ENCODE data around the gene HHATL. TPM values are rescaled to one million over a fixed set of nuclear protein-coding genes. Genes with fewer than 3 reads are reported as not detected.
A peak's percentile ranks its signal among the peaks of the same experiment; 100 is the strongest.

The HHATL gene
- polyA plus RNA-seq, 3 donors: not detected

GRCh38 chr3:42750834-42751233 is 48.2 kb upstream of the HHATL start:
- Histone ChIP-seq H4K20me1 (ENCODE audit: insufficient read depth, low read length) (no peaks in the 10 kb centered on the region), H3K4me1 (ENCODE audit: control insufficient read depth in 1 of 2, insufficient read depth in 2 of 2, low read length in 2 of 2) (peaks cover 23 to 36% of the 10 kb centered on the region in 2 donors), H2AFZ (ENCODE audit: insufficient read depth, low read depth, low read length, poor library complexity, severe bottlenecking) (no peak overlapping the region), H3K9ac (ENCODE audit: insufficient read depth, low read length, poor library complexity, severe bottlenecking) (no peak overlapping the region), H3K27ac (ENCODE audit: low read depth in 1 of 2, low read length in 2 of 2) (no peak overlapping the region), H3K36me3 (replicated peaks in 1 of 2; ENCODE audit: control insufficient read depth in 1 of 2, insufficient read depth in 2 of 2, low read length in 2 of 2) (no peaks in the 10 kb centered on the region), H3K79me2 (ENCODE audit: insufficient read depth, low read length) (no peaks in the 10 kb centered on the region), H3K27me3 (ENCODE audit: control insufficient read depth in 2 of 2, insufficient read depth in 2 of 2, low read length in 2 of 2) (no peaks in the 10 kb centered on the region), H3K4me2 (replicated peaks; ENCODE audit: extremely low read depth, low read length, poor library complexity, severe bottlenecking) (no peak overlapping the region), H3K4me3 (replicated peaks in 1 of 3; ENCODE audit: low read depth in 2 of 3, low read length in 3 of 3) (no peak overlapping the region), H3K9me3 (replicated peaks in 1 of 2; ENCODE audit: control insufficient read depth in 1 of 2, insufficient read depth in 1 of 2, low read length in 2 of 2) (no peaks in the 10 kb centered on the region)
- DNase-seq: no peak
- TF ChIP-seq CTCF (IDR thresholded peaks at IDR 0.05): no peak
- 96% methylated on average over 7 of the region's 7 CpGs for WGBS (ENCODE audit: insufficient coverage)
- peaks cover 38% of the 10 kb centered on the region for H3K4me1 Mint-ChIP-seq
- no peaks in the 10 kb centered on the region for H3K9me3 Mint-ChIP-seq
- H3K36me3 Mint-ChIP-seq: peaks cover 5 to 11% of the 10 kb centered on the region in 2 donors
- H3K27me3 Mint-ChIP-seq (ENCODE audit: low read depth in 3 of 3): peaks cover 0 to 3% (median 2%) of the 10 kb centered on the region in 3 donors
- intact Hi-C loops (cut with micrococcal nuclease): no loop called here
- H3K4me3 Mint-ChIP-seq: no peak overlapping the region
- no peak overlapping the region for H3K27ac Mint-ChIP-seq

GRCh38 chr3:42749753-42750231 is 47.2 kb upstream of the HHATL start:
- Histone ChIP-seq H3K4me2 (replicated peaks; ENCODE audit: extremely low read depth, low read length, poor library complexity, severe bottlenecking) (no peak overlapping the region), H4K20me1 (ENCODE audit: insufficient read depth, low read length) (no peaks in the 10 kb centered on the region), H3K27me3 (ENCODE audit: control insufficient read depth in 2 of 2, insufficient read depth in 2 of 2, low read length in 2 of 2) (no peaks in the 10 kb centered on the region), H3K9me3 (replicated peaks in 1 of 2; ENCODE audit: control insufficient read depth in 1 of 2, insufficient read depth in 1 of 2, low read length in 2 of 2) (no peaks in the 10 kb centered on the region), H3K4me3 (replicated peaks in 1 of 3; ENCODE audit: low read depth in 2 of 3, low read length in 3 of 3) (no peak overlapping the region), H3K27ac (ENCODE audit: low read depth in 1 of 2, low read length in 2 of 2) (no peak overlapping the region), H3K9ac (ENCODE audit: insufficient read depth, low read length, poor library complexity, severe bottlenecking) (no peak overlapping the region), H3K4me1 (ENCODE audit: control insufficient read depth in 1 of 2, insufficient read depth in 2 of 2, low read length in 2 of 2) (peaks cover 22 to 32% of the 10 kb centered on the region in 2 donors), H2AFZ (ENCODE audit: insufficient read depth, low read depth, low read length, poor library complexity, severe bottlenecking) (peak overlapping the region; percentile 61), H3K36me3 (replicated peaks in 1 of 2; ENCODE audit: control insufficient read depth in 1 of 2, insufficient read depth in 2 of 2, low read length in 2 of 2) (no peaks in the 10 kb centered on the region), H3K79me2 (ENCODE audit: insufficient read depth, low read length) (no peaks in the 10 kb centered on the region)
- H3K9me3 Mint-ChIP-seq: no peaks in the 10 kb centered on the region
- 65% methylated on average over 9 of the region's 10 CpGs for WGBS (ENCODE audit: insufficient coverage)
- no peak overlapping the region for H3K4me3 Mint-ChIP-seq
- peak overlapping the region in 4 of 7 donors; percentile 6 to 84 (median 58) for H3K27ac Mint-ChIP-seq
- peak; percentile 41 to 61 (median 54) for DNase-seq
- intact Hi-C loops (cut with micrococcal nuclease): loop anchor here in 1 of 2 donors (10.0 kb wide), 1 partner anchor 255 kb away; no protein-coding TSS in a partner anchor
- peaks cover 34% of the 10 kb centered on the region for H3K4me1 Mint-ChIP-seq
- peak; percentile 80 for TF ChIP-seq CTCF (IDR thresholded peaks at IDR 0.05)
- H3K36me3 Mint-ChIP-seq: peaks cover 5 to 11% of the 10 kb centered on the region in 2 donors
- peaks cover 0 to 3% (median 2%) of the 10 kb centered on the region in 3 donors for H3K27me3 Mint-ChIP-seq (ENCODE audit: low read depth in 3 of 3)

Measured in CD14-positive monocyte (primary cell).